Adrenal gland (tissue), 5 donors: ENCODE data around the gene CIAPIN1.

ENCODE experiments used
- CTCF ChIP-seq, 6 experiments: fragments of 450-650 bp in 4 of 6; fragments of 200-600 bp in 2 of 6; sonication (generic) in 1 of 6; IDR thresholded peaks; 1 replicate in 5 of 6; 2 replicates in 1 of 6; pipeline versions ENCODE4 v1.5.1 to v1.8.0; 2016 to 2021; ENCODE audit warnings: antibody characterized with exemption in 6 of 6, mild to moderate bottlenecking in 2 of 6, moderate library complexity in 1 of 6
- POLR2A ChIP-seq, 2 donors: fragments of 450-650 bp; IDR thresholded peaks; one replicate each; pipeline ENCODE4 v1.6.1; 2017; ENCODE audit warnings: antibody characterized with exemption in 2 of 2, mild to moderate bottlenecking in 2 of 2, moderate library complexity in 1 of 2
- donor health status: DM: no; HTN: no; CAD: no.

GRCh38 chr16:57462978-57463362 lies 15.8 kb upstream of the CIAPIN1 start:
- no peak for TF ChIP-seq CTCF (IDR thresholded peaks at IDR 0.05)
- TF ChIP-seq POLR2A (IDR thresholded peaks at IDR 0.05) = no peak
